GM19240 (cell line): ENCODE results near the gene ADCY6.

Experiments used
- DNase-seq: peaks from one replicate; pipeline ENCODE4 v3.0.0; 2011; ENCODE audit warnings: low spot score; ENCODE audit not compliant: insufficient read length

The ADCY6 gene

DNA sequence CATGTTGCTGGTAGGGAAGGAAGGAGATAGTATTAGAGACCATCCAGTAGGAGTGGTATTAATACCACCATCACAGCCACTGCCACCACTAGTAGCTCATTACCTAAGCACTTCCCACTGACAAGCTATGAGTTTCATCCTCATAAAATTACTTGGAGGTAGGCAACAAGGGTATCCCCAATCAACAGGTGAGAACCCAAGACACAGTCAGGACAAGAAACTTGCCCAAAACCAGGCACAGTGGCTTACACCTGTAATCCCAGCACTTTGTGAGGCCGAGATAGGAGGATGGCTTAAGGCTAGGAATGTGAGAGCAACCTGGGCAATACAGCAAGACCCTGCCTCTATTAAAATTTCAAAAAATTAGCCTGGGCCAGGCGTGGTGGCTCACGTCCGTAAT is 5.5 kb downstream of the ADCY6 start:
- no peak for DNase-seq

GRCh38 chr12:48782457-48783395 is 6.2 kb downstream of the ADCY6 start:
- DNase-seq = no peak

DNA sequence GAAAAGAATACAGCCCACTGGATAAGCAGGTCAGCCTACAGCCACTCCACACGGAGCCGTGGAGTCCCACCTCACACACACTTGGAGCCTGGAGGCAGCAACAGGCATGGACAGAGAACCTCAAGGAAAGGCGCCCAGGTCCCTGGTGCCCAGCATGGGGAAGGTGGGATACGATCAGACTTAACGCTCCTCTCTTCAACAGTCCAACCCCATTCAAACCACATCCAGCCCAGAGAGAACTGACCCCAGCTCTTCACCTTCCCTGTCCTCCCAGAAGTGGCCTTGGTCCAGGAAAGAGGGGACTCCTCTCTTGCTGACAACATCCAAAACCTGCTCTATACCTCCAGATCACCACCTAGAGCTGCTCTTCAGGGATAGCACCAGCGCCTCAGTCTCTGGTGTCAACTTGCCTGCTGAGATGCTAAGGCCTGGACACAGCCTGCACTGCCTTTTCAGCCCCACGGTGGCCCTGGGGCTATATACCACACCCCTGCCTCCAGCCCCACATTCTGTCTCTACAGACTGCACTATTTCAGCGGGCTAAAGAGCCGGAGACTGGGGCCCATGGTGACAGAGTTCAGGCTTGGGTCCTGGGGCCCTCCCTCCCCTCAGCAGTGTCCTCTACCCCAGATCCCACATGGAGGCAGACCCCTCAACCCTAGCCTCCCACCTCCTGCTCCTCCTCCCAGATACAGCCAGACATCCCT is 7.0 kb downstream of the ADCY6 start:
- no peak for DNase-seq

DNA sequence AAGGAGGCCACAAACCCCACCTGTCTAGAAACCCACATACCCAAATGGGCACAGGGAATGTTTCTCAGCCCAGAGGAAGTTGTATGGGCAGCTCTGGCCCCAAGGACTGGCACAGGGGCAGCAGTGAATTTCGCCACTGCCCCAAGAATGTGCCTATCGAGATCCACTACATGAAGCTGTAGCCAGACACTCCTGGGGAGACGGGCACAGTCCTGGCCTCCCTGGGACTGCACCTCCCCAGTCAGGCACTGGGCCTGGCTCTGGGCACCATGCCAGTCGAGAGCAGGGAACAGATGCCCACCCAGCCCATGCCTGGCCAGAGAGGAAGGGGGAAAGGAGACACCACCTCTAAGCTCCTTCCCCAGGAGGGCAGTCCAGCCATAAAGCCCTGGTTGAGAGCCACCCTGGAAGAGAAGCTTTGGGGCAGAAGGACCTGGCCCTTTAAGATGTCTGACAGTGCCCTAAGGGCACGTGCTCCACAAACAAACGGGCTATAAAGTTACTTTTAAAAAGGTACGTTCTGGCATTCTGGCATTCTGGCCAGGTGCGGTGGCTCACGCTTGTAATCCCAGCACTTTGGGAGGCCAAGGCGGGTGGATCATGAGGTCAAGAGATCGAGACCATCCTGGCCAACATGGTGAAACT is 8.4 kb downstream of the ADCY6 start:
- no peak for DNase-seq

- no peak for DNase-seq
Measured at GRCh38 chr12:48779869-48780268, 9.0 kb downstream of the ADCY6 start.

- DNase-seq = no peak
Measured at GRCh38 chr12:48777501-48778400, 11.1 kb downstream of the ADCY6 start.

DNA sequence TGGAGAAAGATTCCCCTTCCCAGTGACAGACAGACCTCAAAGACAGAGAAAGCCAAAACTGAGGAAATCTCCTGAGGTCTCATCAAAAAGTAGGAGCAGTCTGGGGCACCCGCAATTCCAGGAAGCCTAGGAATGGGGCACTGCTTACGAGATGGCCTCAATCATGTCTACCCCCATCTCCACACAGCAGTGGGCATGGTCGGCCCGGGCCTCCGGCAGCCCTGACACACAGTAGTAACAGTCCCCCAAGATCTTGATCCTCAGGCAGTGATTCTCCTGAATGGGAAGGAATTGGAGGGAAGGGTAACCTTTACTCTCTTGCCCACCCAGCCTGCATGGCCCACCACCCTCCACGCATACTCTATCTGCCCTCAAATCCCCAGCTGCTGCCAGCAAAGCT is 11.9 kb downstream of the ADCY6 start:
- no peak for DNase-seq

DNA sequence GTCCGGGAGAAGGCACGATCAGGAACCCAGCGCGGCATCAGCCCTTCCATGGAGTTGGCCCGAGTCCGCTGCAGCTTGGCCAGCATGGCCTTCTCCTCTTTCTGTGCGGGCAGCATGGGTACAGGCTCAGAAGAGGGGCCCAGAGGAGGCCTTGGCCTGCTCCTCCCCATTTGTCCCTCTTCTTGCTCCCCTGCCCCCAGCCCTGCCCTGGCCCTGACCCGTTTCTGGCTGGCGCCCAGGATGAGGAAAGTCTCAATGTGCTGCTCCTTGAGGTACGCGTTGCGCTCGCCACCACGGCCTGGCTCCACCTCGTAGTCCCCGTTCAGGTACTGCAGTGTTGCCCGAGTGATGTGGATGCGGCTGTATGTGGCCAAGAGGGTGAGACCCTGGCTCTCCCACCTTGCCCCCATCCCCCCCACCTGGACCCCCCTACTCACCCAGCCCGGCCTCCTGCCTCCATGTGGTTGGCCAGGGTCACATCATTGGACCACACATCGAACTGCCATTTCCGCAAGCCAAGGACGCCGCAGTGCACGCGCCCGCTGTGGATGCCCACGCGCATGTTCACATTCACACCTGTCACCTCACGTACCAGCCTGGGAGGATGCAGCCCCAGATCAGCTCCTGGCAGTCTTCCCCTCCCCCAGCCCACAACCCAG is 12.8 kb downstream of the ADCY6 start:
- no peak for DNase-seq

DNA sequence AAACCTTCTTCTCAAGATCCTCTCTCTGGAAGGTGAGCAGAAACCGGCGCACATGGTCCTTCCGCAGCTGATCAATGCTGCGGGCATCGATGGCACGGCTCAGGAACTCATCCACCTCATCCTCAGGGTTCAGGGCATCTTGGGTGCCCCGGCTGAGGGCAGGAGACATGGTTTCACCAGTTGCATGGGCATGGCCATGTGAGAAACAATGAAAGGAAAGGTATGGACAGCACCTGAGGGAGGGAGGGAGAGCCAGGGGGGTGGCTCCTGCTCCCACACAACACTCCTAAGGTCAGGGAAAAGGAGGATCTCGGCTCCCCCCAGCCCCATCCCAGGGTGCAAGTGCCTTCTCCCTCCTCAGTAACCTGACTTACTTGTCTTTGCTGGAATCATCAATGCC is 13.6 kb downstream of the ADCY6 start:
- no peak for DNase-seq

DNA sequence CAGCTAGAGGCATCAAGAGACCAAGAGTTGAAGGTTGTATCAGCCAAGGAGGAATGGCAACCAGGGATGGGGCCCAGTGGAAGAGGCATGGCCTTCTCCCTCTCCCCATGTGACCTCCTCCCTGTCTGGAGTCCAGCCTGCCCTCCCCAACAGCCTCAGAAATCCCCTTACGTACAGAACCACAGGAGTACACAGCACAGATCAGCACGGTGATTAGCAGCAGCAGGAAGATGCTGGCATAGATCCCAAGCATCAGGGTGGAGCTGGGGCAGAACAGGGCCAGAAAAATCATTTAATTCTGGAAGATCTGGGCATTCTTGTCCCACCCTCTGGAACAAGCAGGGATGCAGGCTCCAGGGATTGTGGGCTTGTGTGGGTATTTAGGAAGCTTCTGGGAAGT is 14.4 kb downstream of the ADCY6 start:
- DNase-seq = no peak

DNA sequence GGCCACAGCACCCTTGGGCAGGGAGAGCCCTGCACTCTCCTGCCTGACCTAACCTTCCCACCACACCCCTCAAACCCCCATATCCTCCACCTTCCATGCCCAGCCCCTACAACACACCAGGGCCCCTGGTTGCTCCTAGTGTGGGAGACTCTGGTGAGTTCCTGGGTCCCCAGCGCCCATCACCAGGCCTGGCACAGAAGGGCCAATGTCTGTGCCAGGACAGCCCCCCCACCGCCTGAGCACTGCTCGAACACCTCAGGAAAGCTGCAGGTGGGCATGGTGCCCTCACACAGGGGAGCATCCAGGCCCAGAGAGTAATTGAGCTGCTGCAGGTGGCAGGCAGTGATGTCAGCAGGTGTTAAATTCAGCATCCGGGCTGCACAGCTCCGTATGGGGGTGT is 15.2 kb downstream of the ADCY6 start:
- no peak for DNase-seq

DNA sequence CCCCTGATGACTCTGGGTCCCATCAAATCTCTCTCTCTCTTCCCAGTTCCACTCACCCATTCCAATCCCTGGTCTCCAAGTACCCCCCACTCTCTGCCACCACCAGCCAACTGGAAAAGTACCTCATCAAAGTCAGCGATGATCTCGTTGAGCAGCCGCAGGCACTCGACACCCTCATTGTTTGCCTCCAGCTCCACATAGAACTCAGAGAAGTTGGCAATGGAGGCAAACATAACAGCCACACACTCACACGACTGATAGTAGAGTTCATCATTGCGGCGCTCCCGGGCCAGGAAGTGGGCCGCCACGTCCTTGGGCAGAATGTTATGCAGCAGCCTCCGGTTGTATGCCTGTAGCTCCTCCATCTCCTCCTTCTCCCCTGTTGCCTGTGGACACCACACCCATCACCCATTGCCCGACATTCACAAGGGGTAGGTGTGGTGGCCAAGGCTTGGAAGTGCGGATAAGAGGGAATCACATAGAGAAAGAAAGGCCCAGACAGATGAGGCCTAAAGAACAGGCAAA is 17.2 kb downstream of the ADCY6 start:
- DNase-seq = no peak

DNA sequence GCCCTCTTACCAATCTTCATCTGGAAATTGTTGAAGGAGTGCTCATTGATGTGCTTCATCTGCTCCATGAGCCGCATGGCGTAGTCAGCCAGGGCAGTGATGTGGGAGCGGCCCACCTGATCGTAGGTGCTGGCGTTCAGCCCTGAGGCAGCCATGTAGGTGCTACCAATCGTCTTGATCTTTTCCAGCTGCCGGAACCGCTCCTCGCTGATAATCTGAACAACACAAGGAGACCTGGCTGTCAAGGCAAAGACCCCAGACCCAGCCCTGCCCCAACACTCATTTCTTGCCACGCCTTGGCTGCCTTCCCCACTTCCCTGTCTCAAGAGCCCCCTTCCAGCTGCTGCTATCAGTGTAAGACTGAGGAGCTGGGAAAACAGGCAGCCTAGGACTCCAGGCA is 18.1 kb downstream of the ADCY6 start:
- no peak for DNase-seq

DNA sequence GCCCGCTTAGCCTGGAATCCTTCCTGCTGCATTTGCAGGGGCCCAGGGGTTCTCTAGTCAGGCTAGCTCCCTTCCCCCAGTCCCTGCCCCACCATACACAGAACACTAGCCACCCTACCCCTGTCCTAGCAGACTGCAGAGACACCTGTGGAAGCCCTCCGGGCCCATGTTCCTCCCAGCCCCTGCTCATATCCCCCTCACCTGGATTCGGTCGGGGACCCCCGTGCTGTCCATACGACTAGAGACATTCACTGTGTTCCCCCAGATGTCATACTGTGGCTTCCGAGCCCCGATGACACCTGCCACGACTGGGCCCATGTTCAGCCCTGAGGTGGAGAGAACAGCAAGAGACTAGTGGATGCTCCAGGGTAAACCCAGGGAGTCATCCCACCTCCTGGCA is 20.2 kb downstream of the ADCY6 start:
- DNase-seq = no peak

GRCh38 chr12:48768147-48768546 is 20.7 kb downstream of the ADCY6 start:
- no peak for DNase-seq

DNA sequence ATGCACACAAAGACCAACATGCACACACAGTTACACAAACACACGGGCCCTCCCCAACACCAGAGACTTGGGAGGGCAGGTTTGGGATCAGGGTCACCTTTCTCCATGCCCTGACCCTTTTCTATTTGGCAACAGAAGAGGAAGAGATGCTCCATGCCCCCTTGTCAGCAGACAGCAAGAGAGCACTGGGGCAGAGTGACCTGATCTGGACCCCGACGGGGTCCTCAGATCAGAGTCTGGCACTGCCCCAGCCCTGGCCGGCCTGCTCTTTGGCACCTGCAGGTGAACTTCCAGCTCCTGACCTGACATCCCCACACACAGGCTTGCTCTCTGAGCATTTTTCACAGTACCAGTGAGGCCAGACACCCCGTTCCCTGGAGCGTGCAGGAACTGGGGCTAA is 21.4 kb downstream of the ADCY6 start:
- no peak for DNase-seq

DNA sequence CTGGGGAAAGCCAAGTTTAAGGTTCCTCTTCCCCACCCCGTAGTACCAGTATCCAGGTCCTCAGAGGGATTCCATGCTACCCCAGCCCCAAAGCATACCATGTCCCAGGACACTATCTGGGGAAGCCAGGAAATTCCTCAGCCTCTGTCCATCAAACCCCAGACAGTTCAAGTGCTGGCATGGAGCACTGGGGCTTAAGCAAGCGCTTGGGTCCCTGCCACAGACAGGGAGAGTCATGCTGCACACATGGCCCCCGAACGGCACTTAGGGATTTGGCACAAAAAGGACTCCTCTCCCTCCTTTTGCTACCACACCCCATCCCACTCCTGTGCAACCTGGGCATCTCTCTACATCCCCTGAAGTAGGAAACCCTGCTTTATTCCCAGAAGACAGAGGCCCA is 21.8 kb downstream of the ADCY6 start:
- no peak for DNase-seq

GRCh38 chr12:48765753-48766162 is 23.1 kb downstream of the ADCY6 start:
- no peak for DNase-seq

DNA sequence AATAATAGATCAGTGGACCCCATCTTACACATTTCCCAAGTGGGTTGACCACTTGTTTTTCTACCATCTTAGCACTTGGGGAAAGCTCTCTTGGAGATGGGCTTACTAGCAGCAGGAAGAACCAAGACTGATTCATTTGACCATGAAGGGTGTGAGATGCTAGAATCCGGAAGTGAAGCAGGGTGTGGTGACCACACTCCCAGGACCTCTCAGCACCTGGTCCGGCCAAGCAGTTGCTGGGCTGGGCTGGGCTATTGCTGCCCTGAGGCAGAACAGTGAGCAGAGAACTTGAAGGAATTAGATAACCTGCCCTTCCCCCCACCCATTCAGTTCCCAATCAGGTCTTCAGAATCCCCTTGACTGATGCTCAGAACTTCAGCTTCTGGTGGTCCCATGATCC is 24.4 kb downstream of the ADCY6 start:
- no peak for DNase-seq

DNA sequence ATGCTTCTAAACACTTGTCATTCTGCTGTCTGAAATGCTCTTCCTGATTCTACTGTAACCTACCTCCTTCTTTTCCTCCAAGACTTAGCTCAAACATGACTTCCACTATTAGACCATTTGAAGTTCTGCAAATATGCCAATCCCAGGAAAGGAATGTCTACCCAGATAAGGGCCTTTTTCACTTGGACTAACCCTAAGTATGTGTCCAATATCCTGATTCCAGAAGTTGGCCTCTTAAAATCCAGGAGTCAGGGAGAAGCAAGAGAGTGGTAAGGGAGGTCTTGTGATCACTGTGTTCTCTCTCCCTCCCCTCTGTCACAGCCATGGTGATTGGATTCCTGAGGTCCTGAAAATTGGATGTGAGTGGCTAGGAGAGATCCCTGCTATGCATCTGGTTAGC is 30.2 kb downstream of the ADCY6 start:
- DNase-seq = no peak
